ENCODE results near the gene EXD2. TPM values are rescaled to one million over a fixed set of nuclear protein-coding genes. Genes with fewer than 3 reads are reported as not detected.

EXD2 gene
- total and polyA plus RNA-seq, 10 of the 15 experiments (the other 5 are each of a cell fraction or from before 2014, with no cell fraction given): 1.0 to 12.4 (median 4.6) TPM

DNA sequence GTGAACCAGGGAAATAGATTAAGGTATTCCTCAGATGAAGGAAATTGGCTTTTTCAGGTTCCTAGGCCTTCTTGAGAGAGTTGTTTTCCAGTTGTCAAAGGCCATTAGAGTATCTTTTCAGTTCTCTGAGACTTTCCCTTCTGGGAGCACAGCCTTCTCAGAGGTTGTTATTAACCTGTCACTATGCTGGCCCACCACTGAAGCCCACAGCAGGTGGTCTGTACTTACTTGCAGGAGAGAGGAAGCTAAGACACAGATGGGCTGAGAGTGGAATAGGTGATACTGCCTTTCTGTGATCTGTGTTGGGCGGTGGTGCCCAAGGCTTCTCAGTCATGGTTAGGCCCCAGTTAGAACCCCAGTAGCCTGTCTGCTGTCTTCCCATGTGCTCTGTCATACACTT, 45.8 kb downstream of the EXD2 start:
- intact Hi-C loops (cut with micrococcal nuclease; ENCODE audit: unreplicated experiment): no loop called here
- ChIA-PET POLR2A (no interaction called here), CTCF (interaction anchor here (0.6 to 1.6 kb wide), 2 partner anchors 107 to 791 kb away, joined by 3 to 4 read pairs; no protein-coding TSS in a partner anchor)

More for the DNA sequence above, 45.8 kb downstream of the EXD2 start:
- no peak for TF ChIP-seq NFYB (IDR thresholded peaks at IDR 0.05; ENCODE audit: insufficient read depth, low read depth, low read length)
- no peak for TF ChIP-seq IRF4 (IDR thresholded peaks at IDR 0.05; ENCODE audit: low read depth, low read length)
- TF ChIP-seq, protein P1, sequence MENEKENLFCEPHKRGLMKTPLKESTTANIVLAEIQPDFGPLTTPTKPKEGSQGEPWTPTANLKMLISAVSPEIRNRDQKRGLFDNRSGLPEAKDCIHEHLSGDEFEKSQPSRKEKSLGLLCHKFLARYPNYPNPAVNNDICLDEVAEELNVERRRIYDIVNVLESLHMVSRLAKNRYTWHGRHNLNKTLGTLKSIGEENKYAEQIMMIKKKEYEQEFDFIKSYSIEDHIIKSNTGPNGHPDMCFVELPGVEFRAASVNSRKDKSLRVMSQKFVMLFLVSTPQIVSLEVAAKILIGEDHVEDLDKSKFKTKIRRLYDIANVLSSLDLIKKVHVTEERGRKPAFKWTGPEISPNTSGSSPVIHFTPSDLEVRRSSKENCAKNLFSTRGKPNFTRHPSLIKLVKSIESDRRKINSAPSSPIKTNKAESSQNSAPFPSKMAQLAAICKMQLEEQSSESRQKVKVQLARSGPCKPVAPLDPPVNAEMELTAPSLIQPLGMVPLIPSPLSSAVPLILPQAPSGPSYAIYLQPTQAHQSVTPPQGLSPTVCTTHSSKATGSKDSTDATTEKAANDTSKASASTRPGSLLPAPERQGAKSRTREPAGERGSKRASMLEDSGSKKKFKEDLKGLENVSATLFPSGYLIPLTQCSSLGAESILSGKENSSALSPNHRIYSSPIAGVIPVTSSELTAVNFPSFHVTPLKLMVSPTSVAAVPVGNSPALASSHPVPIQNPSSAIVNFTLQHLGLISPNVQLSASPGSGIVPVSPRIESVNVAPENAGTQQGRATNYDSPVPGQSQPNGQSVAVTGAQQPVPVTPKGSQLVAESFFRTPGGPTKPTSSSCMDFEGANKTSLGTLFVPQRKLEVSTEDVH (IDR thresholded peaks at IDR 0.05; ENCODE audit: low read depth, partially characterized antibody): no peak
- no peak for TF ChIP-seq SIN3A (IDR thresholded peaks at IDR 0.05; ENCODE audit: low read depth, low read length)
- TF ChIP-seq, protein P2, sequence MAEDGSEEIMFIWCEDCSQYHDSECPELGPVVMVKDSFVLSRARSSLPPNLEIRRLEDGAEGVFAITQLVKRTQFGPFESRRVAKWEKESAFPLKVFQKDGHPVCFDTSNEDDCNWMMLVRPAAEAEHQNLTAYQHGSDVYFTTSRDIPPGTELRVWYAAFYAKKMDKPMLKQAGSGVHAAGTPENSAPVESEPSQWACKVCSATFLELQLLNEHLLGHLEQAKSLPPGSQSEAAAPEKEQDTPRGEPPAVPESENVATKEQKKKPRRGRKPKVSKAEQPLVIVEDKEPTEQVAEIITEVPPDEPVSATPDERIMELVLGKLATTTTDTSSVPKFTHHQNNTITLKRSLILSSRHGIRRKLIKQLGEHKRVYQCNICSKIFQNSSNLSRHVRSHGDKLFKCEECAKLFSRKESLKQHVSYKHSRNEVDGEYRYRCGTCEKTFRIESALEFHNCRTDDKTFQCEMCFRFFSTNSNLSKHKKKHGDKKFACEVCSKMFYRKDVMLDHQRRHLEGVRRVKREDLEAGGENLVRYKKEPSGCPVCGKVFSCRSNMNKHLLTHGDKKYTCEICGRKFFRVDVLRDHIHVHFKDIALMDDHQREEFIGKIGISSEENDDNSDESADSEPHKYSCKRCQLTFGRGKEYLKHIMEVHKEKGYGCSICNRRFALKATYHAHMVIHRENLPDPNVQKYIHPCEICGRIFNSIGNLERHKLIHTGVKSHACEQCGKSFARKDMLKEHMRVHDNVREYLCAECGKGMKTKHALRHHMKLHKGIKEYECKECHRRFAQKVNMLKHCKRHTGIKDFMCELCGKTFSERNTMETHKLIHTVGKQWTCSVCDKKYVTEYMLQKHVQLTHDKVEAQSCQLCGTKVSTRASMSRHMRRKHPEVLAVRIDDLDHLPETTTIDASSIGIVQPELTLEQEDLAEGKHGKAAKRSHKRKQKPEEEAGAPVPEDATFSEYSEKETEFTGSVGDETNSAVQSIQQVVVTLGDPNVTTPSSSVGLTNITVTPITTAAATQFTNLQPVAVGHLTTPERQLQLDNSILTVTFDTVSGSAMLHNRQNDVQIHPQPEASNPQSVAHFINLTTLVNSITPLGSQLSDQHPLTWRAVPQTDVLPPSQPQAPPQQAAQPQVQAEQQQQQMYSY (CRISPR knock-in tag; IDR thresholded peaks at IDR 0.05): no peak
- TF ChIP-seq, protein P3, sequence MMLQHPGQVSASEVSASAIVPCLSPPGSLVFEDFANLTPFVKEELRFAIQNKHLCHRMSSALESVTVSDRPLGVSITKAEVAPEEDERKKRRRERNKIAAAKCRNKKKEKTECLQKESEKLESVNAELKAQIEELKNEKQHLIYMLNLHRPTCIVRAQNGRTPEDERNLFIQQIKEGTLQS (IDR thresholded peaks at IDR 0.05; ENCODE audit: borderline replicate concordance, extremely low read depth, low read depth, low read length): no peak
- TF ChIP-seq CREM (IDR thresholded peaks at IDR 0.05; ENCODE audit: low read depth): no peak
- no peak for TF ChIP-seq NR2F1 (conservative IDR thresholded peaks at IDR 0.05)
- no peak for TF ChIP-seq PAX8 (IDR thresholded peaks at IDR 0.05)
- no peak overlapping the region for H3K4me3 ChIP-seq
- H3K9ac ChIP-seq (ENCODE audit: control insufficient read depth, insufficient read depth, low read length): no peak overlapping the region
- H4K20me1 ChIP-seq (ENCODE audit: control insufficient read depth, insufficient read depth): no peaks in the 10 kb centered on the region
- 100% methylated on average over 1 of the region's 1 CpG for WGBS (ENCODE audit: insufficient coverage, insufficient replicate concordance, low lambda C conversion rate, missing lambda C conversion rate)
- ChIA-PET SMC1A (ENCODE audit: uncharacterized antibody, unreplicated experiment) (interaction anchor here (0.7 kb wide), 1 partner anchor 1023 kb away, joined by 3 read pairs; no protein-coding TSS in a partner anchor), RAD21 (ENCODE audit: unreplicated experiment) (no interaction called here)
- no peak overlapping the region for H3K4me2 ChIP-seq (ENCODE audit: control insufficient read depth, insufficient read depth)
- FAIRE-seq (no peak), DNase-seq (ENCODE audit: low read depth, low spot score) (no peak), ATAC-seq (no peak)
- H2AFZ ChIP-seq (ENCODE audit: control insufficient read depth, low read depth, low read length): no peak overlapping the region
- no peaks in the 10 kb centered on the region for H3K9me3 ChIP-seq (replicated peaks; ENCODE audit: control insufficient read depth, insufficient read depth, low read length)
- no peak overlapping the region for H3K27ac ChIP-seq (ENCODE audit: control insufficient read depth, insufficient read depth)
- no TSS peak for BruUV-seq (replicated peaks)
- no peaks in the 10 kb centered on the region for H3K4me1 ChIP-seq (ENCODE audit: control insufficient read depth, insufficient read depth, low read length)
- no peaks in the 10 kb centered on the region for H3K79me2 ChIP-seq (ENCODE audit: control insufficient read depth, insufficient read depth, low read length)
- in situ Hi-C loops (cut with MboI): loop anchor here (25.0 kb wide), 1 partner anchor 500 kb away; no protein-coding TSS in a partner anchor
- H3K36me3 ChIP-seq (ENCODE audit: control insufficient read depth in 2 of 2, insufficient read depth in 2 of 2, low read length in 1 of 2): peaks cover 4 to 11% of the 10 kb centered on the region in 2 experiments
- no peaks in the 10 kb centered on the region for H3K27me3 ChIP-seq (replicated peaks in 1 of 2; ENCODE audit: control insufficient read depth in 2 of 2, insufficient read depth in 2 of 2, low read length in 1 of 2)
